ENCODE results near the gene TRIM66. TPM values are rescaled to one million over a fixed set of nuclear protein-coding genes. Genes with fewer than 3 reads are reported as not detected.

The TRIM66 gene
- polyA plus RNA-seq, 10 donors = 0.89 to 6.8 (median 2.6) TPM

- no peak for DNase-seq
Measured at GRCh38 chr11:8577791-8578581, 104.5 kb downstream of the TRIM66 start.

GRCh38 chr11:8574798-8575197 is 107.7 kb downstream of the TRIM66 start:
- no peak for DNase-seq

GRCh38 chr11:8573777-8574176 is 108.7 kb downstream of the TRIM66 start:
- DNase-seq = no peak

GRCh38 chr11:8567602-8568198 is 114.8 kb downstream of the TRIM66 start:
- DNase-seq = peak in 1 of 3 donors; percentile 14

DNA sequence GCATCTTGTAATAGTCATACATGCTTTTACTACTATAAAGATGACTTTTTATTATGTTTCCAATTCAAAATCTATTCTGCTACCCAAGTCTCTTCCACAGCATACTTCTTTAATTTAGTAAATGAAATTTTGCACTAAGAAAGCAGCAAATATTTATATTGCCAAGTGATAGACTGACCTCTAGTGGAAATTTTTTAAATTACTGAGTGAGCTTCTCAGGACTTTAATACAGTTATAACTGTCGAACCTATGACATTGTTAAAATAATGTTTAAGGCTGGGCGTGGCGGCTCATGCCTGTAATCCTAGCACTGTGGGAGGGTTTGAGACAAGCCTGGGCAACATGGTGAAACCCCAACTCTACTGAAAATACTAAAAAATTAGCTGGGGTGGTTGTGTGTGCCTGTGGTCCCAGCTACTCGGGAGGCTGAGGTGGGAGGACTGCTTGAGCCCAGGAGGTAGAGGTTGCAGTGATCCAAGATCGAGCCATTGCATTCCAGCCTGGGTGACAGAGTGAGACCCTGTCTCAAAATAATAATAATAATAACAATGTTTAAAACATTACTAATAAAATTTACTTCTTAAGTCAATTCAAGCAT is 115.8 kb downstream of the TRIM66 start:
- DNase-seq = peak; percentile 36 to 65 (median 41)

DNA sequence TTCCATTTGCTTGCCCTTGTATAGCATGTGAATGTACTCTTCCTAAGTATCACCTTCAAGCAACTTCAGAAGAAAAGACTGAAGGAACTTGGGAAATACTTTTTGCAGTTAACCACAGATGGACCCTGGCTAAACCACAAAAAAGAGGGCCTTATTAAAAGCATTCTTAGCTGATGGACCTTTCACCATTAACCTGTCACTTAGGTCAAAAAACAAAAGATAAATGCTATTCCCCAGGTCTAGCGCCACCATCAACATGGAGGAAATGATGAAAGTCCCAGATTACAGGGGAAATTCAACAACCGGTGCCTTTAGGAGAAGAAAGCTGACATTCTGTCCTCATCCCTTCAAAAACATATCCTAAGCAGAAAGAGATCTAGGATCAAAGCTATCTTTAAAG is 117.9 kb downstream of the TRIM66 start:
- DNase-seq = no peak

Other genes with a start within 250 kb of the TRIM66 start
- 1 to 10 TPM; 3.1 to 6.2 (median 3.9) TPM for gene STK33, start 88.4 kb downstream of the TRIM66 start, polyA plus RNA-seq (ENCODE audit: insufficient read length in 10 of 10)
- 1,000 to 10,000 TPM; 2,844 to 3,856 (median 3,310) TPM for gene RPL27A, start 127 bp upstream of the TRIM66 start, polyA plus RNA-seq (ENCODE audit: insufficient read length in 10 of 10)
- gene AKIP1, start 228.5 kb upstream of the TRIM66 start, polyA plus RNA-seq (ENCODE audit: insufficient read length in 10 of 10) = 10 to 100 TPM; 18.0 to 25.5 (median 21.9) TPM

Data from muscle of back (tissue), 11 donors.